Measurements from ENCODE around the gene RALGAPA1.
"Not testable (repeated sequence)": the region's sequence is repeated elsewhere in the genome, so short reads cannot be mapped to it uniquely, and the experiment has no call there.

The RALGAPA1 gene

GRCh38 chr14:35783699-35784098 lies 25.4 kb downstream of the RALGAPA1 start:
- Histone ChIP-seq H3K27ac (no peak overlapping the region), H3K27me3 (no peaks in the 10 kb centered on the region), H4K20me1 (peaks cover 0 to 11% (median 0%) of the 10 kb centered on the region in 11 experiments; a peak in 4 of 22 replicates), H3K4me3 (no peak overlapping the region), H3K9me3 (replicated peaks in 1 of 11) (peaks cover 19 to 36% (median 28%) of the 10 kb centered on the region in 11 experiments; a peak in 21 of 22 replicates), H3K9ac (no peak overlapping the region), H3K36me3 (no peaks in the 10 kb centered on the region), H3K4me1 (no peaks in the 10 kb centered on the region), H3K4me2 (no peak overlapping the region)
- no peak for TF ChIP-seq Cebpa-rat (IDR thresholded peaks at IDR 0.05)

GRCh38 chr14:35779368-35779767 lies 29.7 kb downstream of the RALGAPA1 start:
- no peaks in the 10 kb centered on the region for H3K4me1 ChIP-seq
- no peak overlapping the region for H3K9ac ChIP-seq
- no peak overlapping the region for H3K4me2 ChIP-seq
- H3K36me3 ChIP-seq, result no peaks in the 10 kb centered on the region; a peak in 1 of 22 replicates
- H3K4me3 ChIP-seq, result no peak overlapping the region
- no peak for TF ChIP-seq Cebpa-rat (IDR thresholded peaks at IDR 0.05)
- peaks cover 0 to 16% (median 0%) of the 10 kb centered on the region in 11 experiments; a peak in 4 of 22 replicates for H4K20me1 ChIP-seq
- H3K27ac ChIP-seq, result no peak overlapping the region
- peaks cover 19 to 36% (median 28%) of the 10 kb centered on the region in 11 experiments; a peak in 21 of 22 replicates for H3K9me3 ChIP-seq (replicated peaks in 1 of 11)
- H3K27me3 ChIP-seq, result no peaks in the 10 kb centered on the region

- not testable (repeated sequence) for H3K27me3 ChIP-seq, H3K4me1 ChIP-seq, H3K27ac ChIP-seq, H3K4me3 ChIP-seq, H3K9ac ChIP-seq, H3K4me2 ChIP-seq, H3K36me3 ChIP-seq
- Histone ChIP-seq H4K20me1 (peaks cover 0 to 14% (median 0%) of the 10 kb centered on the region in 11 experiments; a peak in 3 of 22 replicates), H3K9me3 (replicated peaks in 1 of 11) (peaks cover 19 to 32% (median 25%) of the 10 kb centered on the region in 11 experiments; a peak in 21 of 22 replicates)
These were observed 31.5 kb downstream of the RALGAPA1 start for GRCh38 chr14:35777550-35777949.

GRCh38 chr14:35776823-35777222 lies 32.3 kb downstream of the RALGAPA1 start:
- H3K27me3 ChIP-seq, result no peaks in the 10 kb centered on the region
- H3K9ac ChIP-seq, result no peak overlapping the region
- no peak overlapping the region for H3K27ac ChIP-seq
- TF ChIP-seq Cebpa-rat (IDR thresholded peaks at IDR 0.05), result no peak
- no peaks in the 10 kb centered on the region for H3K4me1 ChIP-seq
- H3K4me3 ChIP-seq, result no peak overlapping the region
- H4K20me1 ChIP-seq, result peaks cover 0 to 13% (median 0%) of the 10 kb centered on the region in 11 experiments; a peak in 3 of 22 replicates
- H3K36me3 ChIP-seq, result no peaks in the 10 kb centered on the region; a peak in 1 of 22 replicates
- H3K4me2 ChIP-seq, result no peak overlapping the region
- H3K9me3 ChIP-seq (replicated peaks in 1 of 11), result peaks cover 19 to 25% (median 23%) of the 10 kb centered on the region in 11 experiments; a peak in 21 of 22 replicates

GRCh38 chr14:35776085-35776484 lies 33.0 kb downstream of the RALGAPA1 start:
- not testable (repeated sequence) for H3K27ac ChIP-seq, H3K9ac ChIP-seq, H3K4me2 ChIP-seq, H3K36me3 ChIP-seq, H3K4me1 ChIP-seq, H3K27me3 ChIP-seq, H3K4me3 ChIP-seq
- Histone ChIP-seq H3K9me3 (replicated peaks in 1 of 11) (peaks cover 13 to 18% (median 16%) of the 10 kb centered on the region in 11 experiments; a peak in 21 of 22 replicates), H4K20me1 (peaks cover 0 to 13% (median 0%) of the 10 kb centered on the region in 11 experiments; a peak in 3 of 22 replicates)

GRCh38 chr14:35766700-35767082 lies 42.4 kb downstream of the RALGAPA1 start:
- Histone ChIP-seq H4K20me1 (no peaks in the 10 kb centered on the region), H3K4me1 (no peaks in the 10 kb centered on the region), H3K9ac (no peak overlapping the region), H3K36me3 (peaks cover 0 to 35% (median 11%) of the 10 kb centered on the region in 11 experiments; a peak in 10 of 22 replicates), H3K27ac (no peak overlapping the region), H3K27me3 (no peaks in the 10 kb centered on the region), H3K4me2 (no peak overlapping the region), H3K9me3 (replicated peaks in 1 of 11) (no peaks in the 10 kb centered on the region), H3K4me3 (no peak overlapping the region)
- no peak for TF ChIP-seq Cebpa-rat (IDR thresholded peaks at IDR 0.05)

- no peak overlapping the region for H3K9ac ChIP-seq
These were observed 42.9 kb downstream of the RALGAPA1 start for GRCh38 chr14:35766036-35766699.

GRCh38 chr14:35761922-35762321 lies 47.2 kb downstream of the RALGAPA1 start:
- Histone ChIP-seq H4K20me1 (no peaks in the 10 kb centered on the region), H3K9me3 (replicated peaks in 1 of 11) (no peaks in the 10 kb centered on the region), H3K36me3 (peaks cover 0 to 25% (median 6%) of the 10 kb centered on the region in 11 experiments; a peak in 10 of 22 replicates), H3K27me3 (no peaks in the 10 kb centered on the region), H3K4me1 (no peaks in the 10 kb centered on the region), H3K4me3 (no peak overlapping the region), H3K9ac (no peak overlapping the region), H3K4me2 (no peak overlapping the region), H3K27ac (no peak overlapping the region)
- no peak for TF ChIP-seq Cebpa-rat (IDR thresholded peaks at IDR 0.05)

More at GRCh38 chr14:35766036-35766699, 42.9 kb downstream of the RALGAPA1 start:
- Histone ChIP-seq H3K9me3 (replicated peaks in 1 of 11) (no peaks in the 10 kb centered on the region), H3K36me3 (peaks cover 0 to 35% (median 11%) of the 10 kb centered on the region in 11 experiments; a peak in 10 of 22 replicates), H3K27ac (no peak overlapping the region), H4K20me1 (no peaks in the 10 kb centered on the region), H3K4me2 (no peak overlapping the region), H3K27me3 (no peaks in the 10 kb centered on the region), H3K4me1 (no peaks in the 10 kb centered on the region), H3K4me3 (no peak overlapping the region)
- TF ChIP-seq Cebpa-rat (IDR thresholded peaks at IDR 0.05), result no peak

- no peaks in the 10 kb centered on the region for H3K4me1 ChIP-seq
- no peak overlapping the region for H3K4me2 ChIP-seq
- TF ChIP-seq Cebpa-rat (IDR thresholded peaks at IDR 0.05), result no peak
These were observed 49.0 kb downstream of the RALGAPA1 start for GRCh38 chr14:35760143-35760542.

More at GRCh38 chr14:35760143-35760542, 49.0 kb downstream of the RALGAPA1 start:
- Histone ChIP-seq H3K4me3 (no peak overlapping the region), H3K9me3 (replicated peaks in 1 of 11) (no peaks in the 10 kb centered on the region; a peak in 1 of 22 replicates), H3K27me3 (no peaks in the 10 kb centered on the region), H4K20me1 (no peaks in the 10 kb centered on the region), H3K36me3 (peaks cover under 1 to 26% (median 10%) of the 10 kb centered on the region in 11 experiments; a peak in 15 of 22 replicates), H3K9ac (no peak overlapping the region), H3K27ac (no peak overlapping the region)
